Cardiac fibroblast (primary cell): ENCODE measurements around the gene CCDC110.

Experiments
- DNase-seq, 2 donors: peaks; one replicate each; pipeline versions ENCODE4 v3.0.0 to v3.0.0-alpha.2; 2010; ENCODE audit warnings: low read depth in 2 of 2
- H3K4me3 ChIP-seq, 2 donors: replicated peaks in 1 of 2; 1 replicate in 1 of 2; 2 replicates in 1 of 2; pipeline ENCODE4 v1.5.1; 2011; ENCODE audit warnings: low read depth in 2 of 2, low read length in 2 of 2, mild to moderate bottlenecking in 2 of 2, moderate library complexity in 1 of 2
- CTCF ChIP-seq: IDR thresholded peaks from one replicate; pipeline ENCODE4 v1.5.1; 2011; ENCODE audit warnings: low read depth, mild to moderate bottlenecking, low read length, inconsistent platforms

Gene CCDC110

GRCh38 chr4:185457136-185457535, 14.4 kb downstream of the CCDC110 start:
- H3K4me3 ChIP-seq: no peak overlapping the region
- TF ChIP-seq CTCF: no peak
- DNase-seq: no peak

- DNase-seq: no peak
- no peak overlapping the region for H3K4me3 ChIP-seq
- no peak for TF ChIP-seq CTCF
Observed at GRCh38 chr4:185456131-185456530, 15.4 kb downstream of the CCDC110 start.

GRCh38 chr4:185445209-185445608, 26.3 kb downstream of the CCDC110 start:
- no peak overlapping the region for H3K4me3 ChIP-seq
- DNase-seq: no peak
- TF ChIP-seq CTCF: no peak

- H3K4me3 ChIP-seq: no peak overlapping the region
- no peak for TF ChIP-seq CTCF
- no peak for DNase-seq
Observed at GRCh38 chr4:185441479-185441878, 30.1 kb downstream of the CCDC110 start.

GRCh38 chr4:185437809-185438208, 33.7 kb downstream of the CCDC110 start:
- no peak for TF ChIP-seq CTCF
- DNase-seq: no peak
- H3K4me3 ChIP-seq: no peak overlapping the region

GRCh38 chr4:185435466-185435865, 36.1 kb downstream of the CCDC110 start:
- no peak for DNase-seq
- no peak overlapping the region for H3K4me3 ChIP-seq
- TF ChIP-seq CTCF: no peak

- TF ChIP-seq CTCF: no peak
- DNase-seq: no peak
- no peak overlapping the region for H3K4me3 ChIP-seq
Observed at GRCh38 chr4:185429660-185430059, 41.9 kb downstream of the CCDC110 start.
